AG04450 (cell line): ENCODE results near the gene TSSK6. TPM values are rescaled to one million over a fixed set of nuclear protein-coding genes. Genes with fewer than 3 reads are reported as not detected.

Source experiments
- CTCF ChIA-PET: fragments of 300-600, 350-600 bp; formaldehyde crosslinking; extraction: SDS; loops from one replicate; lab custom pipeline; 2022; ENCODE audit warnings: antibody characterized with exemption, inconsistent platforms; lab: Charles Lee
- POLR2A ChIA-PET: fragments of 350-600 bp; formaldehyde crosslinking; extraction: SDS; loops from one replicate; lab custom pipeline; 2021; ENCODE audit warnings: antibody characterized with exemption, inconsistent platforms; lab: Yijun Ruan, JAX
- DNase-seq: peaks from one replicate; pipeline ENCODE4 v3.0.0-alpha.2; 2011; ENCODE audit warnings: low read depth, low spot score
- H3K27ac ChIP-seq: one replicate; pipeline ENCODE4 v1.5.1; 2012; ENCODE audit warnings: low read depth, low read length, control low read depth
- H3K27me3 ChIP-seq: one replicate; pipeline ENCODE4 v1.6.0; 2012; ENCODE audit warnings: low read length; ENCODE audit not compliant: control insufficient read depth, insufficient read depth
- H3K4me3 ChIP-seq: 2 replicates; pipeline ENCODE4 v1.5.1; 2011; ENCODE audit warnings: mild to moderate bottlenecking, low read depth, low read length, control low read depth
- H3K9me3 ChIP-seq: 2 replicates; pipeline ENCODE4 v1.5.1; 2012; ENCODE audit warnings: low read length; ENCODE audit not compliant: control insufficient read depth, insufficient read depth
- CTCF ChIP-seq: IDR thresholded peaks from 2 replicates; pipeline ENCODE4 v1.5.1; 2011; ENCODE audit warnings: low read depth, low read length, control low read depth, inconsistent platforms
- polyA plus RNA-seq: library from polyadenylated mRNA; depleted of rRNA; stranded (reverse); fragments of >200 nt; gene quantifications from 2 replicates; pipeline ENCODE4 v1.2.3, GENCODE V29; 2011

The TSSK6 gene
- polyA plus RNA-seq, 1 experiment = 1.0 TPM

GRCh38 chr19:19542507-19542906 is 27.2 kb upstream of the TSSK6 start:
- POLR2A ChIA-PET = no interaction called here
- CTCF ChIA-PET = interaction anchor here (0.6 kb wide), 1 partner anchor 10 kb away, joined by 3 read pairs; no protein-coding TSS in a partner anchor
- DNase-seq = no peak
- Histone ChIP-seq H3K27ac (no peak overlapping the region), H3K27me3 (peaks cover 24% of the 10 kb centered on the region), H3K9me3 (peaks cover 43% of the 10 kb centered on the region; the same call in 1 of the 2 replicates), H3K4me3 (no peak overlapping the region)
- no peak for TF ChIP-seq CTCF

GRCh38 chr19:19541616-19542015 is 26.3 kb upstream of the TSSK6 start:
- ChIA-PET POLR2A (no interaction called here), CTCF (interaction anchor here (2.9 kb wide), 1 partner anchor 12 kb away, joined by 22 read pairs; no protein-coding TSS in a partner anchor)
- peaks cover 26% of the 10 kb centered on the region for H3K27me3 ChIP-seq
- no peak for TF ChIP-seq CTCF
- no peak overlapping the region for H3K4me3 ChIP-seq
- DNase-seq = no peak
- no peak overlapping the region for H3K27ac ChIP-seq
- peaks cover 43% of the 10 kb centered on the region; the same call in 1 of the 2 replicates for H3K9me3 ChIP-seq

- POLR2A ChIA-PET = no interaction called here
- peak overlapping the region; percentile 18; the same call in 1 of the 2 replicates for H3K4me3 ChIP-seq
- no peak overlapping the region for H3K27ac ChIP-seq
- H3K9me3 ChIP-seq = peaks cover 43% of the 10 kb centered on the region; the same call in 1 of the 2 replicates
- TF ChIP-seq CTCF = no peak
- H3K27me3 ChIP-seq = peaks cover 26% of the 10 kb centered on the region
- no peak for DNase-seq
- CTCF ChIA-PET = interaction anchor here (0.6 to 2.9 kb wide), 2 partner anchors 10 to 13 kb away, joined by 5 to 22 read pairs; no protein-coding TSS in a partner anchor
Measured at GRCh38 chr19:19540715-19541515, 25.6 kb upstream of the TSSK6 start.

GRCh38 chr19:19540064-19540714 is 24.8 kb upstream of the TSSK6 start:
- no peak for DNase-seq
- no peak for TF ChIP-seq CTCF
- no peak overlapping the region for H3K27ac ChIP-seq
- ChIA-PET CTCF (interaction anchor here (0.6 to 2.9 kb wide), 2 partner anchors 9 to 13 kb away, joined by 5 to 22 read pairs; no protein-coding TSS in a partner anchor), POLR2A (no interaction called here)
- H3K9me3 ChIP-seq = peaks cover 37% of the 10 kb centered on the region; the same call in 1 of the 2 replicates
- 0 out of 2 replicates have a peak overlapping the region, but pooled peaks have one; percentile 18 for H3K4me3 ChIP-seq
- peaks cover 26% of the 10 kb centered on the region for H3K27me3 ChIP-seq

GRCh38 chr19:19539698-19540063 is 24.3 kb upstream of the TSSK6 start:
- no peak for TF ChIP-seq CTCF
- peaks cover 26% of the 10 kb centered on the region for H3K27me3 ChIP-seq
- POLR2A ChIA-PET = no interaction called here

More at GRCh38 chr19:19539698-19540063, 24.3 kb upstream of the TSSK6 start:
- Histone ChIP-seq H3K27ac (no peak overlapping the region), H3K9me3 (peaks cover 32% of the 10 kb centered on the region; the same call in 1 of the 2 replicates), H3K4me3 (no peak overlapping the region)
- DNase-seq = no peak
- CTCF ChIA-PET = interaction anchor here (2.9 kb wide), 1 partner anchor 14 kb away, joined by 22 read pairs; no protein-coding TSS in a partner anchor
